ENCODE measurements around the gene NDFIP2.
A peak's percentile ranks its signal among the peaks of the same experiment; 100 is the strongest.

Gene NDFIP2

DNA sequence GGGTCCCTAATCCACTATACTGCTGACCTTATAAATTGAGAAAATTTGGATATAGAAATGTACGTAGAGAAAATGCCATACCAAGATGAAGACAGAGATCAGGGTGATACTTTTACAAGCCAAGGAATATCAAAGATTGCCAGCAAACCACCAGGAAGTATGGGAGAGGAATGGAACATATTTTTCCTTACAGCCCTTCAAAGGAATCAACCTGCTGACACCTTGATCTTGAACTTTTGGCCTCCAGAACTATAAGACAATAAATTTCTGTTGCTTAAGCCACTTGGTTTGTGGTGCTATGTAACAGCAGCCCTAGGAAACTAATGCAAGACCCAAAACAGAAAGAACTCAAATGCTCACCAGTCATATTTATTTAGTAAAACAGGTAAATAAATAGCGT is 10.3 kb upstream of the NDFIP2 start:
- peaks cover 14% of the 10 kb centered on the region for H3K4me1 Mint-ChIP-seq (ENCODE audit: low read depth)
- peaks cover 12% of the 10 kb centered on the region for H3K36me3 Mint-ChIP-seq (ENCODE audit: low read depth)
- H3K9me3 Mint-ChIP-seq = peaks cover 20% of the 10 kb centered on the region
- H3K27ac Mint-ChIP-seq = no peak overlapping the region
- peaks cover 9% of the 10 kb centered on the region for H3K27me3 Mint-ChIP-seq (ENCODE audit: low read depth)
- no peak overlapping the region for H3K4me3 Mint-ChIP-seq

- Mint-ChIP-seq H3K36me3 (ENCODE audit: low read depth) (peaks cover 8% of the 10 kb centered on the region), H3K4me1 (ENCODE audit: low read depth) (peaks cover 15% of the 10 kb centered on the region), H3K27me3 (ENCODE audit: low read depth) (peaks cover 16% of the 10 kb centered on the region), H3K27ac (no peak overlapping the region), H3K9me3 (peaks cover 17% of the 10 kb centered on the region), H3K4me3 (no peak overlapping the region)
These were observed 5.4 kb upstream of the NDFIP2 start for GRCh38 chr13:79475569-79475968.

DNA sequence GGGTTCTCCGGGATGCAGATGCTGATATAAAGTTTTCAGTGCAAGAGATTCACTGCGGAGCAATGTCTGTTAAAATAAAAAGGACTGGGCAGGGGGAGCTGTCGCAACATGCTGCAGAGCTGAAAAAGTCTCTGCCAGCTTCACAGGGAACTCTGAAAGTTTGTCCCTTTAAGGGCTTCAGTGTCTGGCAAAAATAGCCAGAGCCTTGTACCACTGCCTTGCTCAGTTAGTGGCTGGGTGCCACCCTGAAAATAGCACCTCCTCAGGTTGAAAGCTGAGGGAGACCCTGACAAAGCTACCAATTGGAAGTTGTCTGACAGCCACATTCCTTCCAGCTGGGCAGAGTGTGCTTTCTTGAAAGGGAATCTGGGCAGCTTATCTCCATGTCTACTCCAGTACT is 3.0 kb upstream of the NDFIP2 start:
- Mint-ChIP-seq H3K4me1 (ENCODE audit: low read depth) (peaks cover 25% of the 10 kb centered on the region), H3K4me3 (no peak overlapping the region), H3K27me3 (ENCODE audit: low read depth) (peaks cover 17% of the 10 kb centered on the region), H3K36me3 (ENCODE audit: low read depth) (peaks cover 11% of the 10 kb centered on the region), H3K9me3 (peaks cover 15% of the 10 kb centered on the region), H3K27ac (no peak overlapping the region)

GRCh38 chr13:79479882-79480281 is 1.1 kb upstream of the NDFIP2 start:
- Mint-ChIP-seq H3K27me3 (ENCODE audit: low read depth) (peaks cover 14% of the 10 kb centered on the region), H3K9me3 (peaks cover under 1% of the 10 kb centered on the region), H3K27ac (no peak overlapping the region), H3K4me3 (no peak overlapping the region), H3K36me3 (ENCODE audit: low read depth) (peaks cover 17% of the 10 kb centered on the region), H3K4me1 (ENCODE audit: low read depth) (peaks cover 40% of the 10 kb centered on the region)

GRCh38 chr13:79481685-79482052 is 714 bp downstream of the NDFIP2 start:
- H3K4me1 Mint-ChIP-seq (ENCODE audit: low read depth) = peaks cover 53% of the 10 kb centered on the region
- H3K27ac Mint-ChIP-seq = peak overlapping the region; percentile 93
- H3K36me3 Mint-ChIP-seq (ENCODE audit: low read depth) = peaks cover 26% of the 10 kb centered on the region
- H3K27me3 Mint-ChIP-seq (ENCODE audit: low read depth) = peaks cover 14% of the 10 kb centered on the region
- no peaks in the 10 kb centered on the region for H3K9me3 Mint-ChIP-seq
- peak overlapping the region; percentile 95 for H3K4me3 Mint-ChIP-seq

DNA sequence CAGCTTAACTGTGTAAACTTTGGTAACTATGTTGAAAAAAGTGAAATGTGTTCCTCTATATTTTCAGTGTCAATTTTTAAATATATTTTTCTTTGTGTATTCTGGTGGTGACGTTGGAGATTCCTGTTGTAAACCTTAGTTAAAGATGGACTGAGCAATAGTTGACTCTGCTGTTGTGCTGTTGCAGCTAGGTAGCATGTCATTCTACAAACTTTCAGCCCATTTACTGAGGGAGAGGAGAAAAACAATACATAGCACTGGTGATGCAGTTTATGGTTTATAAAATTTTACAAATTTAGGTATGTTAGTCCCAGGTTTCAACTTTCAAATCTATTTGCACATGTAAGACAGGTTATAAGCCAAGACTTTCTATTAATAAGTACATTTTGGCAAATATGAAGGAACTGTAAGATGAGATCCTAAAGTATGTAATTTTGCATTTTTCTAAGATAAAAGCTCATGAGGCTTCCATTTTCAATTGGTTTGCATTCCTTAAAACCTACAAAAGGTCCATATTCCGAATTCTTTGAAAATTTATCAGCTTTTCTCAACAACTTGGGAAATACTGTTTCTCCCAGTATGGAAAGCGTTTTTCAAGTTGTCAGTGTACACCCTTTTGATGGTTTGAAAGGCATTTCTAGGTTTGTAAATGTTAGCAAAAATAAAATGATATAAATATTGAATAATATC is 1.5 kb downstream of the NDFIP2 start:
- Mint-ChIP-seq H3K4me1 (ENCODE audit: low read depth) (peaks cover 60% of the 10 kb centered on the region), H3K4me3 (peak overlapping the region; percentile 95), H3K27ac (peak overlapping the region; percentile 93), H3K9me3 (no peaks in the 10 kb centered on the region), H3K36me3 (ENCODE audit: low read depth) (peaks cover 30% of the 10 kb centered on the region), H3K27me3 (ENCODE audit: low read depth) (peaks cover 14% of the 10 kb centered on the region)

DNA sequence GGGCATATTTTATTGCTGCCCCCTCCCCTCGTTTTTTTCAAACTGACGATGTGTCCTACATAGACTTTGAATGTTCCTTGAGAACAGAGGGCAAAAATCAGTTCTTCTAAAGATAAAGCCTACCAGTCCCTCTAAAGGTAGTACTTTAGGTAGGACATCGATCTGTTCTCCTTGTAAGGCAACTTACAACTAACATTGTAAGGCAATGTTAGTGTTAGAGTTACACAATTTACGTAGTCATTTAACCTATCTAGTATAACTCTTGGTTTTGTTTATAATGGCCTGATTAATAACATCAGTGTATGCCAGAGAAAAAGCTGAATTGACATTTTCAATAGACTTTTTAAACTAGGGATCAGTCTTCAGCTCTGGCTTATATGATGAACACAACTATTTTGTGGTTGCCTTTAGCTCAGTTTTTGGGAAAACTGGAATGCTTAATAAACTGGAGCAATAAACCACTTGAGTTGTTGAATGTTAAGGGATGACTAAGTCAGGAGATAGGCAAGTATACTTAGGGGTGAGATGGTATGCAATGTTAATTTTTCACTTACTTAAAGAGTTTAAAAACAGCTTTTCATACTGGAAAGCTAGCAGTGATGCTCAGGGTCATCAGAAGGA is 2.2 kb downstream of the NDFIP2 start:
- Mint-ChIP-seq H3K4me3 (peak overlapping the region; percentile 86), H3K36me3 (ENCODE audit: low read depth) (peaks cover 34% of the 10 kb centered on the region), H3K27ac (peak overlapping the region; percentile 85), H3K4me1 (ENCODE audit: low read depth) (peaks cover 66% of the 10 kb centered on the region), H3K9me3 (no peaks in the 10 kb centered on the region), H3K27me3 (ENCODE audit: low read depth) (peaks cover 14% of the 10 kb centered on the region)

GRCh38 chr13:79485014-79485811 is 4.3 kb downstream of the NDFIP2 start:
- peak overlapping the region; percentile 77 for H3K4me3 Mint-ChIP-seq
- H3K27me3 Mint-ChIP-seq (ENCODE audit: low read depth) = peaks cover 5% of the 10 kb centered on the region
- H3K4me1 Mint-ChIP-seq (ENCODE audit: low read depth) = peaks cover 67% of the 10 kb centered on the region
- peaks cover 46% of the 10 kb centered on the region for H3K36me3 Mint-ChIP-seq (ENCODE audit: low read depth)
- peak overlapping the region; percentile 71 for H3K27ac Mint-ChIP-seq
- H3K9me3 Mint-ChIP-seq = peaks cover 8% of the 10 kb centered on the region

- H3K4me1 Mint-ChIP-seq (ENCODE audit: low read depth) = peaks cover 72% of the 10 kb centered on the region
- H3K27ac Mint-ChIP-seq = no peak overlapping the region
- H3K4me3 Mint-ChIP-seq = no peak overlapping the region
- peaks cover 8% of the 10 kb centered on the region for H3K9me3 Mint-ChIP-seq
- peaks cover 49% of the 10 kb centered on the region for H3K36me3 Mint-ChIP-seq (ENCODE audit: low read depth)
- peaks cover 3% of the 10 kb centered on the region for H3K27me3 Mint-ChIP-seq (ENCODE audit: low read depth)
These were observed 5.7 kb downstream of the NDFIP2 start for GRCh38 chr13:79486433-79487188.

- peaks cover 79% of the 10 kb centered on the region for H3K4me1 Mint-ChIP-seq (ENCODE audit: low read depth)
- no peak overlapping the region for H3K27ac Mint-ChIP-seq
These were observed 9.4 kb downstream of the NDFIP2 start for GRCh38 chr13:79490326-79490725.

DNA sequence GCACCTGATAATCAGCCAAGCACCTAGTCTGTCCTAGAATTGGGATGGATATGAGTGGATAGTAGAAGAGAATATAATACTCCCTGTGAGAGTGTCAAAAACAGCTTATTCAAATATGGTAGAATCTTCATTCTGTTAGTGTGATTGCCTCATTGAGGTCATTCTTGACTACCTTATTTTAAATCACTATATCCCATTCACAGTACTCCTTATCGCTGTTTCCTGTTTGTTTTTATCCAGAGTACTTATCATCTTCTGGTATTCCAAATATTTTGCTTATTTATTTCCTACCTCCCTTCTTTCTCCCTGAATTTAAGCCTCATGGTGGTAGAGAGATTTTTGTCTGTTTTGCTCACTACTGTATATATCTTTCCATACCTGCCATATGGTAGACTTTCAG is 9.9 kb downstream of the NDFIP2 start:
- H3K4me3 Mint-ChIP-seq = peak overlapping the region; percentile 87

More at GRCh38 chr13:79490326-79490725, 9.4 kb downstream of the NDFIP2 start:
- Mint-ChIP-seq H3K27me3 (ENCODE audit: low read depth) (no peaks in the 10 kb centered on the region), H3K4me3 (no peak overlapping the region), H3K9me3 (peaks cover 8% of the 10 kb centered on the region), H3K36me3 (ENCODE audit: low read depth) (peaks cover 38% of the 10 kb centered on the region)

GRCh38 chr13:79491715-79492114 is 10.8 kb downstream of the NDFIP2 start:
- H3K36me3 Mint-ChIP-seq (ENCODE audit: low read depth) = peaks cover 32% of the 10 kb centered on the region
- H3K9me3 Mint-ChIP-seq = peaks cover 8% of the 10 kb centered on the region
- peaks cover 77% of the 10 kb centered on the region for H3K4me1 Mint-ChIP-seq (ENCODE audit: low read depth)
- H3K27ac Mint-ChIP-seq = peak overlapping the region; percentile 97
- no peaks in the 10 kb centered on the region for H3K27me3 Mint-ChIP-seq (ENCODE audit: low read depth)
- peak overlapping the region; percentile 87 for H3K4me3 Mint-ChIP-seq

More for the DNA sequence above, 9.9 kb downstream of the NDFIP2 start:
- peaks cover 78% of the 10 kb centered on the region for H3K4me1 Mint-ChIP-seq (ENCODE audit: low read depth)
- H3K27me3 Mint-ChIP-seq (ENCODE audit: low read depth) = no peaks in the 10 kb centered on the region
- peak overlapping the region; percentile 97 for H3K27ac Mint-ChIP-seq
- peaks cover 8% of the 10 kb centered on the region for H3K9me3 Mint-ChIP-seq
- H3K36me3 Mint-ChIP-seq (ENCODE audit: low read depth) = peaks cover 37% of the 10 kb centered on the region

DNA sequence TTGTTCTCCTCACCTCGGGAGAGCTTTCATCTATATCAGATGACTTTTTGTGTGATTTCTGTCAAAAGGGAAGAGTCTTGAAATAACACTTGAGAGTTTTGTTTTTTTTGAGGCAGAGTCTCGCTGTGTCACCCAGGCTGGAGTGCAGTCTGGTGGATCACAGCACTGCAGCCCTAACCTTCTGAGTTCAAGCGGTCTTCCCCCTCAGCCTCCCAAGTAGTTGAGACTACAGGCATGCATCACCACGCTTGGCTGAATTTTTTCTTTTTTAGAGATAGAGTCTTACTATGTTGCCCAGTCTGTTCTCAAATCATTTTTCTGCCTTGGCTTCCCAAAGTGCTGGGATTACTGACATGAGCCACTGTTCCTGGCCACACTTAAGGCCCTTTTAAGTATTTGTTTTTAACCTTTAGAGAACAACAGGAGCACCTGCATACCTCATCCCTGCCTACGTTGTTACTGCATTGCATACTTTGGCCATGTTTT is 11.4 kb downstream of the NDFIP2 start:
- H3K27ac Mint-ChIP-seq = peak overlapping the region; percentile 97
- H3K9me3 Mint-ChIP-seq = peaks cover 8% of the 10 kb centered on the region
- H3K36me3 Mint-ChIP-seq (ENCODE audit: low read depth) = peaks cover 28% of the 10 kb centered on the region
- no peaks in the 10 kb centered on the region for H3K27me3 Mint-ChIP-seq (ENCODE audit: low read depth)
- H3K4me3 Mint-ChIP-seq = peak overlapping the region; percentile 87
- peaks cover 75% of the 10 kb centered on the region for H3K4me1 Mint-ChIP-seq (ENCODE audit: low read depth)
